WTC11 (cell line): ENCODE results near the gene PSMD14.

Experiments used
- JUN ChIP-seq: sonication (generic); formaldehyde crosslinking; IDR thresholded peaks from 2 replicates; pipeline ENCODE4 v1.8.0; 2023; ENCODE audit warnings: mild to moderate bottlenecking, missing genetic modification reagents
- PRRX2 ChIP-seq: fragments of 250-450 bp; sonication (Bioruptor Pico); IDR thresholded peaks from 2 replicates; pipeline ENCODE4 v1.8.0; 2021; ENCODE audit warnings: mild to moderate bottlenecking
- TCF7 ChIP-seq: sonication (generic); formaldehyde crosslinking; IDR thresholded peaks from 2 replicates; pipeline ENCODE4 v1.8.0; 2022; ENCODE audit warnings: mild to moderate bottlenecking, low read depth, missing genetic modification reagents, moderate library complexity
- TF ChIP-seq, protein P1 (sequence below): fragments of 200-600 bp; IDR thresholded peaks from 2 replicates; pipeline ENCODE4 v1.8.0; 2022; ENCODE audit warnings: antibody characterized with exemption

DNA sequence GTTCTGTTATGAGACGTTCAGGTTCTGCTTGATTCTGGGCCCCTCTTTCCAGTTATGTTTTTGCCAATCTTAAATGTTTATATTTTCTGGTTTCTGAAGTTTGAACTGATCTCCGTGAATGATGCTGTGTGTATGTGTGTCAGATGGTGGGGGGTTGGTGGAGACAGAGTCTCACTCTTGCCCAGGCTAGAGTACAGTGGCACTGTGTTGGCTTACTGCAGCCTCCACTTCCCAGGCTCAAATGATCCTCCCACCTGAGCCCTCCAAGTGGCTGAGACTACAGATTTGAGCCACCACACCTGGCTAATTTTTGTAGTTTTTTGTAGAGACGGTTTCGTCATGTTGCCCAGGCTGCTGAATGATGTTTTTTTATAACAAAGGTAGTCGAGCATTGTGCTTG, 45.9 kb downstream of the PSMD14 start:
- TF ChIP-seq, protein P1, sequence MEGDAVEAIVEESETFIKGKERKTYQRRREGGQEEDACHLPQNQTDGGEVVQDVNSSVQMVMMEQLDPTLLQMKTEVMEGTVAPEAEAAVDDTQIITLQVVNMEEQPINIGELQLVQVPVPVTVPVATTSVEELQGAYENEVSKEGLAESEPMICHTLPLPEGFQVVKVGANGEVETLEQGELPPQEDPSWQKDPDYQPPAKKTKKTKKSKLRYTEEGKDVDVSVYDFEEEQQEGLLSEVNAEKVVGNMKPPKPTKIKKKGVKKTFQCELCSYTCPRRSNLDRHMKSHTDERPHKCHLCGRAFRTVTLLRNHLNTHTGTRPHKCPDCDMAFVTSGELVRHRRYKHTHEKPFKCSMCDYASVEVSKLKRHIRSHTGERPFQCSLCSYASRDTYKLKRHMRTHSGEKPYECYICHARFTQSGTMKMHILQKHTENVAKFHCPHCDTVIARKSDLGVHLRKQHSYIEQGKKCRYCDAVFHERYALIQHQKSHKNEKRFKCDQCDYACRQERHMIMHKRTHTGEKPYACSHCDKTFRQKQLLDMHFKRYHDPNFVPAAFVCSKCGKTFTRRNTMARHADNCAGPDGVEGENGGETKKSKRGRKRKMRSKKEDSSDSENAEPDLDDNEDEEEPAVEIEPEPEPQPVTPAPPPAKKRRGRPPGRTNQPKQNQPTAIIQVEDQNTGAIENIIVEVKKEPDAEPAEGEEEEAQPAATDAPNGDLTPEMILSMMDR = no peak
- TF ChIP-seq TCF7 (CRISPR knock-in tag) = no peak
- TF ChIP-seq JUN = no peak
- TF ChIP-seq PRRX2 (CRISPR knock-in tag) = no peak
